Right lung (tissue), 10 donors: Measurements from ENCODE around the gene HSCB. TPM values are rescaled to one million over a fixed set of nuclear protein-coding genes. Genes with fewer than 3 reads are reported as not detected.
"Not testable (repeated sequence)": the region's sequence is repeated elsewhere in the genome, so short reads cannot be mapped to it uniquely, and the experiment has no call there.

Source experiments
- DNase-seq, 2 donors: peaks; one replicate each; pipeline ENCODE4 v3.0.0-alpha.2; 2013
- long read RNA-seq, 8 donors: transcript quantifications; one replicate each; lab custom pipeline, GENCODE V29; 2026
- polyA plus RNA-seq, 5 donors: library from polyadenylated mRNA; unstranded; fragments of 120-200 nt; gene quantifications; one replicate each; pipeline versions ENCODE4 v1.2.1 to v1.2.3, GENCODE V29; 2013; ENCODE audit warnings: inconsistent platforms in 1 of 5, low replicate concordance in 1 of 5; ENCODE audit not compliant: insufficient read length in 5 of 5, insufficient read depth in 1 of 5

HSCB gene
- 10 to 100 TPM; 19.8 to 23.4 (median 20.7) TPM for polyA plus RNA-seq
- long read RNA-seq, donor 1, transcript HSCB-203 (6 exons, 792 nt) = minor isoform, 5 of 17 reads
- long read RNA-seq, donor 1, transcript HSCB-201 (6 exons, 1,114 nt) = major isoform, 7 of 17 reads
- long read RNA-seq, donor 1, partial matches to known transcripts = 0 of 17 reads
- long read RNA-seq, donor 1, other reads (novel, unspliced or antisense) = 0 of 17 reads
- long read RNA-seq, donor 2, partial matches to known transcripts = 0 of 5 reads
- long read RNA-seq, donor 2, other reads (novel, unspliced or antisense) = 0 of 5 reads
- long read RNA-seq, donor 3, transcript HSCB-201 (6 exons, 1,114 nt) = major isoform, 5 of 8 reads
- long read RNA-seq, donor 3, partial matches to known transcripts = 0 of 8 reads
- long read RNA-seq, donor 3, other reads (novel, unspliced or antisense) = 0 of 8 reads
- long read RNA-seq, donor 4, transcript HSCB-201 (6 exons, 1,114 nt) = major isoform, 5 of 10 reads
- long read RNA-seq, donor 4, partial matches to known transcripts = 0 of 10 reads
- long read RNA-seq, donor 4, other reads (novel, unspliced or antisense) = 0 of 10 reads
- long read RNA-seq, donor 5, transcript HSCB-201 (6 exons, 1,114 nt) = major isoform, 13 of 22 reads
- long read RNA-seq, donor 5, partial matches to known transcripts = 0 of 22 reads
- long read RNA-seq, donor 5, other reads (novel, unspliced or antisense) = 5 of 22 reads
- long read RNA-seq, donor 6, transcript HSCB-201 (6 exons, 1,114 nt) = major isoform, 6 of 10 reads
- long read RNA-seq, donor 6, partial matches to known transcripts = 0 of 10 reads
- long read RNA-seq, donor 6, other reads (novel, unspliced or antisense) = 0 of 10 reads
- long read RNA-seq, donor 7, partial matches to known transcripts = 0 of 7 reads
- long read RNA-seq, donor 7, other reads (novel, unspliced or antisense) = 0 of 7 reads
- long read RNA-seq, donor 8, transcript HSCB-201 (6 exons, 1,114 nt) = major isoform, 6 of 8 reads
- long read RNA-seq, donor 8, partial matches to known transcripts = 0 of 8 reads
- long read RNA-seq, donor 8, other reads (novel, unspliced or antisense) = 0 of 8 reads

DNA sequence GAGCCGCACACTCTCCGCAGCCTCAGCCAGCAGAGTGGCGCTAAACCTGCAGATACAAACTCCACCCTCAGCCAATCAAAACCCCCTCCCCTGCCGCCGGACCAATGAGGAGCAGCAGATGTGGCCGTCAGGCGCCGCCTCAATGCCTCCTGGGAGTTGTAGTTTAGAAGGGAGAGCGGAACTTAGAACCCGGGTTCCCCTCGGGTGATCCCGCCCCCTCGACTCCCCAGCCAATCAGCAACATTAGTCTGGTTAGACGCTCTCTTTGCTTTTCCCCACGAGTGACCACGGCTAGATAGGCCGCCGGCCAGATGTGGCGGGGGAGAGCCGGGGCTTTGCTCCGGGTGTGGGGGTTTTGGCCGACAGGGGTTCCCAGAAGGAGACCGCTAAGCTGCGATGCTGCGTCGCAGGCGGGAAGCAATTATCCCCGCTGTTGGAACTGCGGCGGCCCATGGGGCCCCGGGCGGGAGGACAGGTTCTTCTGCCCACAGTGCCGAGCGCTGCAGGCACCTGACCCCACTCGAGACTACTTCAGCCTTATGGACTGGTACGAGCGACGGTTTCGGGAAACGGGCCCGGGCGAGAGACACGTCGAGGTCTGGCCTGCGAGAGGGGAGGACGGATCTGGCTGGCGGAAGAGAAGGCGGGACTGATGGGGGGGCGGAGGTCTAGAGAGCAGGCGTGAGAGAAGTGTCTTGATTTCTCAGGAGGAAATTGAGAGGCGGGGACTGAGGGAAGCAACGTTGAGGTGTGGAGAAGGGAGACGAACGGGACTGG lies at the start of gene HSCB, which contains the start of gene CHEK2:
HSCB (plus strand) TSS at position 255 of the 777 bp plus-strand sequence; CDS start at position 312, 57 bp downstream.
CHEK2 (minus strand) TSS at position 36 of the 777 bp plus-strand sequence. CDS start 7,099 bp downstream, outside the sequence.
- peak; percentile 95 to 97 for DNase-seq

GRCh38 chr22:28693041-28693760 lies 48.6 kb upstream of the HSCB start:
- DNase-seq = not testable (repeated sequence)

GRCh38 chr22:28702891-28703290 lies 38.9 kb upstream of the HSCB start:
- DNase-seq = no peak

- DNase-seq = no peak
These were observed 38.4 kb upstream of the HSCB start for GRCh38 chr22:28703436-28703835.

- no peak for DNase-seq
These were observed 35.0 kb upstream of the HSCB start for GRCh38 chr22:28706845-28707244.

- DNase-seq = no peak
These were observed 31.7 kb upstream of the HSCB start for GRCh38 chr22:28710107-28710506.

- peak in 1 of 2 donors; percentile 19 for DNase-seq
These were observed 31.2 kb upstream of the HSCB start for GRCh38 chr22:28710576-28711191.

GRCh38 chr22:28711341-28711740 lies 30.5 kb upstream of the HSCB start:
- DNase-seq = peak in 1 of 2 donors; percentile 6

GRCh38 chr22:28711820-28712777 lies 29.7 kb upstream of the HSCB start:
- peak; percentile 46 to 60 for DNase-seq

DNA sequence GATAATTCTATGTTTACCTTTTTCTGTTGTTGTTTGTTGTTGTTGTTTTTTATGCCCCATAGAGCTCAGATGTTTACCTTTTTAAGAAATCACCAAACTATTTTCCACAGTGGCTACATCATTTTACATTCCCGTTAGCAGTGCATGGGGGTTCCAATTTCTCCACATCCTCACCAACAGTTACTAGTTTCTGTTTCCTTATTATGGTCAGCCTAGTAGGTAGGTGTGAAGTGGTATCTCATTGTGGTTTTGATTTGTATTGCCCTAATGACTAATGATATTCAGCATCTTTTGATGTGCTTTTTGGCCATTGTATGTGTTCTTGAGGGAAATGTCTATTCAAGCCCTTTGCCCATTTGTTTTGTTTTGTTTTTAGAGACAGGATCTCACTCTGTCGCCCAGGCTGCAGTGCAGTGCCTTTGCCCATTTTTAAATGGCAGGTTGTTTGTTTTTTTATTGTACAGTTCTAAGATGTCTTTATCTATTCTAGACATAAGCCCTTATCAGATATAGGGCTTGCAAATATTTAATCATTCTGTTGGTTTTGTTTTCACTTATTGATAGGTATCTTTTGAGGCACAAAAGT lies 27.7 kb upstream of the HSCB start:
- DNase-seq = no peak

- DNase-seq = no peak
These were observed 26.2 kb upstream of the HSCB start for GRCh38 chr22:28715611-28716010.

DNA sequence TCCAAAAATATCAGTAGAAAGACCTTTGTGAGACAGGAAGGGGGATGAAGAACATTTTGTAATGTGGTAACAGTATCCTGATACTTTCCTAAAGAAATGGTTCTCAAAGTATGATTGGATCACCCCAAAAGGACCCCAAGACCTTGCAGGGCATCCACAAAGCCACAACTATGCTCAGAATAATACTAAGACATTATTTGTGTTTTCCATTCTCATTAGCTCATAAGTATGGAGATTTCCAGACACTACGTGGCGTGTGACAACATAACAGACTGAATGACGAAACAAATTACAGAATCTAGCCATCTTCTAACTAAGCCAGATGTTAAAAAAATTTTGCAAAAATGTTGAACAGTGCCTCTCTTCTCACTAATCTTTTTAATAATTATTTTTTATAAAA lies 25.2 kb upstream of the HSCB start:
- DNase-seq = no peak

DNA sequence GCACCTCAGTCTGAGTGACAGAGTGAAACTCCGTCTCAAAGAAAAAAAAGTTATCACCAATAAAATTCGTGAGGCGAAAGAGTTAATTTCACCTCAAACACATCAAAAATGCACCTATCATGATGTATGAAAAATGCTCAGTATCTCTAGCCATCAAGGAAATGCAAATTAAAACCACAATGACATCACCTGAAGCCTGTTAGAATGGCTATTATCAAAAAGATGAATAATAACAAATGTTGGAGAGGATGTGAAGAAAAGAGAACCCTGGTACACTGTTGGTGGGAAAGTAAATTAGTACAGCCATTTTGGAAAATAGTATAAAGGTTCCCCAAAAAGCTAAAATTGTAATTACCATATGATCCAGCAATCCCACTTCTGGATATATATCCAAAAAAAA lies 23.8 kb upstream of the HSCB start:
- DNase-seq = no peak

DNA sequence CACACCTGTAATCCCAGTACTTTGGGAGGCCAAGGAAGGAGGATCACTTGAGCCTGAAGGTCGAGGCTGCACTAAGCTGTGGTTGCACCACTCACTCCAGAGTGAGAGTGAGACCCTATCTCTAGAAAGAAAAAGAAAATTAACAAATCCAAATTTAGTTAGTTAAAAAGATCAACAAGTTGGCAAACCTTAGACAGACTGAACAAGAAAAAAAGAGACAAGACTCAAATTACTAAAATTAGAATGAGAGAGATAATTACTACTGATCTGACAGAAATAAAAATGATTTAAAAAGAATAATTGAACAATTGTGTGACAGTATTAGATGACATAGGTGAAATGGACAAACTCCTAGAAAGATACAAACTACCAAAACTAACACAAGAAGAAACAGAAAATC lies 13.8 kb upstream of the HSCB start:
- no peak for DNase-seq

GRCh38 chr22:28728621-28729313 lies 13.1 kb upstream of the HSCB start:
- DNase-seq = no peak

GRCh38 chr22:28730179-28730578 lies 11.7 kb upstream of the HSCB start:
- DNase-seq = no peak

DNA sequence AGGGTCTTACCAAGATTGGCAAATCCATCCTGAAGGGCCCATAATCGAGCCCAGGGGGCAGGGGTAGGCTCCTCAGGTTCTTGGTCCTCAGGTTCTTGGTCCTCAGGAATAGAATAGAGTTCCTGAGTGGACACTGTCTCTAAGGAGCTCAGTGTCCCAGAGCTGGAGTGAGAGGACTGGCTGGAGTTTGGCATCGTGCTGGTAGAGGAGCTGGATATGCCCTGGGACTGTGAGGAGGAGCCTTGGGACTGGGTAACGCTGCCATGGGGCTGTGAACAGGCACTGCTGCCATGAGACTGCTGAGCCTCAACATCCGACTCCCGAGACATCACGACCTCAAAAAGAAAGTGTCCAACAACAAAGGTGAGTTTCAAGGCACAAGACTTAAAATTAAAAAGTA lies 7.4 kb upstream of the HSCB start:
- no peak for DNase-seq
